ENCODE data around the gene TGM4.

DNA sequence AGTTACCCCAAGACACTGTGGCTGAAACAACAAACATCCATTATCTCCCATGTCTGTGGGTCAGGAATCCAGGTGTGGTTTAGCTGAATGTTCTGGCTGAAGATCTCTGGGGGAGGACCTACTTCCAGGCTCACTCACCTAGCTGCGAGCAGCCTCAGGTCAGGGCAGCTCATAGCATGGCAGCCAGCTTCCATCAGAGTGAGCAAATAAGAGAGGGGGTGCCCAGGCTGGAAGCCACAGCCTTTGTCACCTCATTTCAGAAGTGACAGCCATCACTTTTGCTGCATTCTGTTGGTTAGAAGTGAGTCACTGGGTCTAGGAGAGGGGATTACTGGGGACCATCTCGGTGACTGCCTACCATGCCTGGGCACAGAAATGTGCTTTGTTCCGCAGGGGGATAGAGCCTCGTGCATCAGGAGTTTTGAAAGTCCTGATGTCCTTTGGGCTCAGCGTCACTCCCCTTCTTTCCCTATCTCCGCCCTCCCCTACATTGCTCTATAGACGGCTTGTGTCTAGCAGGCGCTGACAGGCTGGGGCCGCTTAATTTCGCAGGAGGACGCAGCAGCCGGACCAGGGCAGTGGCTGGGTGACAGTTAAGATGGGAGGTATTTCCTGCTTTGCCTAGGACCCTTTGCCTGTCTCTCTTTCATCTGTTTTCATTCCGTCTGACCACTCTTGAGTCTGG is 25.4 kb downstream of the TGM4 start:
- no peak for TF ChIP-seq POLR2A (IDR thresholded peaks at IDR 0.05)
- TF ChIP-seq, protein P1, sequence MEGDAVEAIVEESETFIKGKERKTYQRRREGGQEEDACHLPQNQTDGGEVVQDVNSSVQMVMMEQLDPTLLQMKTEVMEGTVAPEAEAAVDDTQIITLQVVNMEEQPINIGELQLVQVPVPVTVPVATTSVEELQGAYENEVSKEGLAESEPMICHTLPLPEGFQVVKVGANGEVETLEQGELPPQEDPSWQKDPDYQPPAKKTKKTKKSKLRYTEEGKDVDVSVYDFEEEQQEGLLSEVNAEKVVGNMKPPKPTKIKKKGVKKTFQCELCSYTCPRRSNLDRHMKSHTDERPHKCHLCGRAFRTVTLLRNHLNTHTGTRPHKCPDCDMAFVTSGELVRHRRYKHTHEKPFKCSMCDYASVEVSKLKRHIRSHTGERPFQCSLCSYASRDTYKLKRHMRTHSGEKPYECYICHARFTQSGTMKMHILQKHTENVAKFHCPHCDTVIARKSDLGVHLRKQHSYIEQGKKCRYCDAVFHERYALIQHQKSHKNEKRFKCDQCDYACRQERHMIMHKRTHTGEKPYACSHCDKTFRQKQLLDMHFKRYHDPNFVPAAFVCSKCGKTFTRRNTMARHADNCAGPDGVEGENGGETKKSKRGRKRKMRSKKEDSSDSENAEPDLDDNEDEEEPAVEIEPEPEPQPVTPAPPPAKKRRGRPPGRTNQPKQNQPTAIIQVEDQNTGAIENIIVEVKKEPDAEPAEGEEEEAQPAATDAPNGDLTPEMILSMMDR (IDR thresholded peaks at IDR 0.05) = no peak

Data from testis (tissue), 2 donors.